Endothelial cell of umbilical vein (primary cell): ENCODE results near the gene MYOCD. TPM values are rescaled to one million over a fixed set of nuclear protein-coding genes. Genes with fewer than 3 reads are reported as not detected.

ENCODE experiments used
- BruUV-seq: library from RNA; stranded (reverse); fragments of 400-500 nt; replicated peaks from 2 replicates; lab custom pipeline; 2021; lab: Mats Ljungman, UMichigan
- CTCF ChIA-PET: fragments of 300-600, 350-600 bp; sonication (Branson Sonifier 250); formaldehyde crosslinking; loops from one replicate; lab custom pipeline; 2021; ENCODE audit warnings: antibody characterized with exemption, inconsistent platforms; lab: Charles Lee
- POLR2A ChIA-PET: fragments of 300-600, 350-600 bp; sonication (Branson Sonifier 250); formaldehyde crosslinking; loops from one replicate; lab custom pipeline; 2021; ENCODE audit warnings: antibody characterized with exemption, inconsistent platforms; lab: Charles Lee
- DNase-seq: peaks from one replicate; pipeline ENCODE4 v3.0.0-alpha.2; 2011; ENCODE audit warnings: low read depth, low spot score
- FAIRE-seq: peaks from 2 replicates; lab custom pipeline; 2011; peaks lifted over from hg19 to GRCh38; lab: Jason Lieb, UNC
- H2AFZ ChIP-seq: 2 replicates; pipeline ENCODE4 v1.6.0; 2012; ENCODE audit warnings: low read depth, low read length, control low read depth, inconsistent platforms
- H3K27ac ChIP-seq: 2 replicates; pipeline ENCODE4 v1.5.1; 2011; ENCODE audit warnings: low read depth, mild to moderate bottlenecking, control low read depth, low read length, moderate library complexity; ENCODE audit not compliant: insufficient read depth
- H3K27me3 ChIP-seq, 2 experiments: 2 replicates each; pipeline versions ENCODE4 v1.6.0 to v1.6.1; 2011; ENCODE audit warnings: low read length in 2 of 2, mixed read lengths in 1 of 2; ENCODE audit not compliant: control insufficient read depth in 2 of 2, insufficient read depth in 2 of 2
- H3K36me3 ChIP-seq, 2 experiments: 2 replicates in 1 of 2; 3 replicates in 1 of 2; pipeline ENCODE4 v1.5.1; 2011; ENCODE audit warnings: low read length in 2 of 2, mild to moderate bottlenecking in 1 of 2, moderate library complexity in 1 of 2; ENCODE audit not compliant: control insufficient read depth in 2 of 2, insufficient read depth in 2 of 2; ENCODE audit errors: extremely low read depth in 1 of 2
- H3K4me1 ChIP-seq: 3 replicates; pipeline ENCODE4 v1.5.1; 2011; ENCODE audit warnings: mild to moderate bottlenecking, low read length; ENCODE audit not compliant: control insufficient read depth, insufficient read depth; ENCODE audit errors: extremely low read depth
- H3K4me2 ChIP-seq: 2 replicates; pipeline ENCODE4 v1.6.1; 2011; ENCODE audit warnings: low read length, control low read depth, mixed read lengths; ENCODE audit not compliant: insufficient read depth
- H3K4me3 ChIP-seq, 3 experiments: fragments of 200-600 bp in 1 of 3; sonication (generic), shearing (Covaris generic) in 1 of 3; replicated peaks in 1 of 3; 2 replicates each; pipeline ENCODE4 v1.5.1; 2011 to 2016; ENCODE audit warnings: control low read depth in 3 of 3, low read length in 3 of 3, mild to moderate bottlenecking in 2 of 3, inconsistent platforms in 1 of 3, low read depth in 1 of 3, moderate library complexity in 1 of 3; ENCODE audit not compliant: insufficient read depth in 1 of 3
- H3K79me2 ChIP-seq: 2 replicates; pipeline ENCODE4 v1.6.0; 2012; ENCODE audit warnings: low read length, inconsistent platforms; ENCODE audit not compliant: control insufficient read depth, insufficient read depth
- H3K9ac ChIP-seq: replicated peaks from 2 replicates; pipeline ENCODE3; 2011; ENCODE audit warnings: low read length, control low read depth; ENCODE audit not compliant: insufficient read depth; ENCODE audit errors: extremely low read depth
- H3K9me1 ChIP-seq: replicated peaks from 3 replicates; pipeline ENCODE4 v1.6.0; 2011; ENCODE audit warnings: mild to moderate bottlenecking, low read length; ENCODE audit not compliant: control insufficient read depth, insufficient read depth; ENCODE audit errors: extremely low read depth
- H3K9me3 ChIP-seq: replicated peaks from 2 replicates; pipeline ENCODE4 v1.5.1; 2012; ENCODE audit warnings: low read length, inconsistent platforms; ENCODE audit not compliant: control insufficient read depth, insufficient read depth
- H4K20me1 ChIP-seq: replicated peaks from 2 replicates; pipeline ENCODE3; 2011; ENCODE audit warnings: mild to moderate bottlenecking, low read length; ENCODE audit not compliant: control insufficient read depth, insufficient read depth; ENCODE audit errors: extremely low read depth
- CTCF ChIP-seq, 2 donors: IDR thresholded peaks; 1 replicate in 1 of 2; 2 replicates in 1 of 2; pipeline ENCODE4 v1.5.1; 2011; ENCODE audit warnings: low read length in 2 of 2, mild to moderate bottlenecking in 2 of 2, moderate library complexity in 2 of 2, control low read depth in 1 of 2, inconsistent platforms in 1 of 2, low read depth in 1 of 2; ENCODE audit not compliant: insufficient read depth in 1 of 2; ENCODE audit errors: extremely low read depth in 1 of 2
- EZH2 ChIP-seq: IDR thresholded peaks from 2 replicates; pipeline ENCODE4 v1.6.1; 2012; ENCODE audit warnings: borderline replicate concordance, low read depth, mild to moderate bottlenecking, moderate library complexity, low read length, inconsistent platforms; ENCODE audit not compliant: severe bottlenecking
- FOS ChIP-seq: IDR thresholded peaks from 2 replicates; pipeline ENCODE4 v1.6.1; 2011; ENCODE audit warnings: mild to moderate bottlenecking, low read length, moderate library complexity, borderline replicate concordance; ENCODE audit not compliant: insufficient read depth
- GATA2 ChIP-seq: IDR thresholded peaks from 2 replicates; pipeline ENCODE4 v1.7.0; 2011; ENCODE audit warnings: low read depth, mild to moderate bottlenecking, moderate library complexity, mixed read lengths, low read length; ENCODE audit not compliant: insufficient read length, insufficient read depth
- JUN ChIP-seq: IDR thresholded peaks from 2 replicates; pipeline ENCODE4 v1.6.1; 2011; ENCODE audit warnings: borderline replicate concordance, low read depth; ENCODE audit not compliant: insufficient read length, insufficient read depth
- MYC ChIP-seq: IDR thresholded peaks from one replicate; pipeline ENCODE4 v1.6.1; 2011; ENCODE audit warnings: mild to moderate bottlenecking, low read depth, low read length
- POLR2A ChIP-seq: IDR thresholded peaks from 2 replicates; pipeline ENCODE4 v1.6.1; 2012; ENCODE audit warnings: low read depth, mild to moderate bottlenecking, control low read depth, low read length
- POLR2AphosphoS5 ChIP-seq: IDR thresholded peaks from 2 replicates; pipeline ENCODE4 v1.6.1; 2012; ENCODE audit warnings: low read depth, mild to moderate bottlenecking, control low read depth, low read length, moderate library complexity; ENCODE audit not compliant: insufficient read depth
- dilution Hi-C: fragments of 300-500 bp; cut with MboI; formaldehyde crosslinking; loops from one replicate; pipeline ENCODE4 v1.15.0; 2019; ENCODE audit warnings: low sequenced_read_pairs; ENCODE audit not compliant: extremely low pct_ligation_motif_present
- intact Hi-C: fragments of 100-400 bp; cut with micrococcal nuclease; formaldehyde crosslinking; loops from one replicate; pipeline ENCODE4 v1.10.0; 2022
- polyA plus RNA-seq, 4 experiments: library from polyadenylated mRNA; depleted of rRNA in 3 of 4; stranded (reverse) in 3 of 4; unstranded in 1 of 4; fragments of >200 nt; gene quantifications; 2 replicates each; pipeline versions ENCODE4 v1.2.1 to v1.2.3, GENCODE V29; 2011 to 2012; ENCODE audit warnings: missing spikeins in 1 of 4
- total RNA-seq: library from RNA; stranded (reverse); gene quantifications from 2 replicates; pipeline ENCODE4 v1.2.3, GENCODE V29; 2021
- TF ChIP-seq, protein P1 (sequence below): IDR thresholded peaks from 2 replicates; pipeline ENCODE4 v1.6.1; 2011; ENCODE audit not compliant: insufficient read depth, insufficient read length

MYOCD gene
- total and polyA plus RNA-seq, 2 donors (not counting 3 experiments of a cell fraction or from before 2014, with no cell fraction given): not detected

DNA sequence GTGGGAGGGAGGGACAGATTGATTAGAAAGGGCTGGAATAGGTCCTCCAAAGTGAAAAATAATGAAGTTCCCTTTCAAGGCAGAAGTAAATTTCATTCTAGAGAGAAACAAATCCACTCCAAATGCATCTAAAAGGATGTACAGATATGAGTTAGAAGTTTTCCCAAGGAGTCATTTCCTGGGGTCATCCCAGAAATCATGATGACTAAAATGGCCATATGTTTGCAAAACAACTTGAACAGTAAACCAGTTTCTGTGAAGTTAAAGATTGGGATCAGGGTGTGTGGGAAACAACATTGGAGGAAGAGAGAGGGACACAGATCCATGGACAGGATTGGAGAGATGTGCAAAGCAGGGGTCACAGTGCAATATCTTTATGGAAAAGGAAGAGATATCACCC is 91.1 kb downstream of the MYOCD start:
- CTCF ChIA-PET: no interaction called here
- no peak for DNase-seq
- Histone ChIP-seq H3K9me1 (no peaks in the 10 kb centered on the region), H2AFZ (no peak overlapping the region), H3K27ac (no peak overlapping the region), H3K9me3 (no peaks in the 10 kb centered on the region), H3K4me1 (no peaks in the 10 kb centered on the region), H3K4me3 (no peak overlapping the region), H3K79me2 (no peaks in the 10 kb centered on the region), H3K36me3 (no peaks in the 10 kb centered on the region), H3K4me2 (no peak overlapping the region), H3K9ac (no peak overlapping the region), H3K27me3 (no peaks in the 10 kb centered on the region), H4K20me1 (no peaks in the 10 kb centered on the region)
- POLR2A ChIA-PET: no interaction called here
- no peak for TF ChIP-seq FOS
- FAIRE-seq: no peak
- dilution Hi-C loops (no loop called here), intact Hi-C loops (no loop called here)
- no TSS peak for BruUV-seq

- Histone ChIP-seq H3K9ac (no peak overlapping the region), H3K27ac (no peak overlapping the region), H3K36me3 (no peaks in the 10 kb centered on the region), H3K9me1 (no peaks in the 10 kb centered on the region), H4K20me1 (no peaks in the 10 kb centered on the region), H3K4me1 (no peaks in the 10 kb centered on the region), H3K4me3 (no peak overlapping the region), H3K9me3 (no peaks in the 10 kb centered on the region), H3K4me2 (no peak overlapping the region), H2AFZ (no peak overlapping the region), H3K27me3 (no peaks in the 10 kb centered on the region), H3K79me2 (no peaks in the 10 kb centered on the region)
- no peak for FAIRE-seq
- TF ChIP-seq POLR2AphosphoS5 (no peak), GATA2 (no peak), MYC (no peak), EZH2 (no peak), POLR2A (no peak), FOS (no peak), JUN (no peak), CTCF (IDR thresholded peaks at IDR 0.05; ENCODE audit: extremely low read depth in 1 of 2, insufficient read depth in 1 of 2, low read depth in 1 of 2, low read length in 2 of 2) (no peak)
- TF ChIP-seq, protein P1, sequence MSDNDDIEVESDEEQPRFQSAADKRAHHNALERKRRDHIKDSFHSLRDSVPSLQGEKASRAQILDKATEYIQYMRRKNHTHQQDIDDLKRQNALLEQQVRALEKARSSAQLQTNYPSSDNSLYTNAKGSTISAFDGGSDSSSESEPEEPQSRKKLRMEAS: no peak
- no peak for DNase-seq
- CTCF ChIA-PET: no interaction called here
- BruUV-seq: no TSS peak
- dilution Hi-C loops (no loop called here), intact Hi-C loops (no loop called here)
- POLR2A ChIA-PET: no interaction called here
Observed at GRCh38 chr17:12759090-12759489, 93.4 kb downstream of the MYOCD start.
